Measurements from ENCODE around the gene CASP2. TPM values are rescaled to one million over a fixed set of nuclear protein-coding genes. Genes with fewer than 3 reads are reported as not detected.

CASP2 gene
- total and polyA plus RNA-seq, 7 donors, result 1.4 to 7.6 (median 4.3) TPM

- Histone ChIP-seq H3K36me3 (ENCODE audit: insufficient read depth in 1 of 2, low read depth in 1 of 2) (peaks cover 0 to 4% of the 10 kb centered on the region in 2 donors), H3K4me3 (no peak overlapping the region)
Measured at GRCh38 chr7:143356414-143357050, 68.4 kb downstream of the CASP2 start.

More at GRCh38 chr7:143356414-143357050, 68.4 kb downstream of the CASP2 start:
- WGBS, 3 donors, result 91 to 94% (median 94%) methylated on average over 13 of the region's 13 CpGs
- no peak for TF ChIP-seq CTCF (IDR thresholded peaks at IDR 0.05)
- ATAC-seq, result no peak
- intact Hi-C loops (cut with DNase I), result no loop called here
- Histone ChIP-seq H3K27me3 (ENCODE audit: insufficient read depth in 3 of 3, low read length in 2 of 3) (peaks cover 0 to 8% (median 3%) of the 10 kb centered on the region in 3 donors), H3K4me1 (no peaks in the 10 kb centered on the region), H3K27ac (no peak overlapping the region), H3K9me3 (no peaks in the 10 kb centered on the region)
- DNase-seq, result no peak

Other genes starting within 250 kb of the CASP2 start
- not detected for gene OR6V1, start 236.0 kb upstream of the CASP2 start, total RNA-seq
- not detected for gene OR6V1, start 236.0 kb upstream of the CASP2 start, polyA plus RNA-seq
- gene PIP, start 156.3 kb upstream of the CASP2 start, total RNA-seq, result not detected
- under 1 TPM in 1 of 3 donors, not detected in 2; 0.18 TPM for gene PIP, start 156.3 kb upstream of the CASP2 start, polyA plus RNA-seq
- not detected for gene TAS2R39, start 104.9 kb upstream of the CASP2 start, total RNA-seq
- under 1 TPM in 1 of 3 donors, not detected in 2; 0.10 TPM for gene TAS2R39, start 104.9 kb upstream of the CASP2 start, polyA plus RNA-seq
- gene TAS2R40, start 66.3 kb upstream of the CASP2 start, total RNA-seq, result not detected
- not detected for gene TAS2R40, start 66.3 kb upstream of the CASP2 start, polyA plus RNA-seq
- 100 to 1,000 TPM in 1 of 4 donors, 10 to 100 TPM in 3; 65.1 to 129 (median 92.6) TPM for gene GSTK1, start 24.9 kb upstream of the CASP2 start, total RNA-seq
- gene GSTK1, start 24.9 kb upstream of the CASP2 start, polyA plus RNA-seq, result 100 to 1,000 TPM in 1 of 3 donors, 10 to 100 TPM in 2; 79.8 to 109 (median 93.9) TPM
- gene TMEM139, start 3.4 kb upstream of the CASP2 start, total RNA-seq, result under 1 TPM in 1 of 4 donors, not detected in 3; 0.43 TPM
- gene TMEM139, start 3.4 kb upstream of the CASP2 start, polyA plus RNA-seq, result under 1 TPM; 0.04 to 0.42 (median 0.31) TPM
- gene CLCN1, start 27.8 kb downstream of the CASP2 start, total RNA-seq, result 10 to 100 TPM in 1 of 4 donors, 1 to 10 TPM in 3; 2.9 to 10.9 (median 6.7) TPM
- 1 to 10 TPM in 2 of 3 donors, under 1 TPM in 1; 0.73 to 5.5 (median 1.3) TPM for gene CLCN1, start 27.8 kb downstream of the CASP2 start, polyA plus RNA-seq
- 1 to 10 TPM in 1 of 4 donors, under 1 TPM in 3; 0.25 to 1.0 (median 0.61) TPM for gene FAM131B, start 74.4 kb downstream of the CASP2 start, total RNA-seq
- under 1 TPM; 0.13 to 0.27 (median 0.21) TPM for gene FAM131B, start 74.4 kb downstream of the CASP2 start, polyA plus RNA-seq
- gene ZYX, start 93.0 kb downstream of the CASP2 start, total RNA-seq, result 100 to 1,000 TPM in 2 of 4 donors, 10 to 100 TPM in 2; 60.4 to 134 (median 96.0) TPM
- 100 to 1,000 TPM in 1 of 3 donors, 10 to 100 TPM in 2; 34.4 to 215 (median 57.6) TPM for gene ZYX, start 93.0 kb downstream of the CASP2 start, polyA plus RNA-seq
- gene EPHA1, start 120.5 kb downstream of the CASP2 start, total RNA-seq, result under 1 TPM in 2 of 4 donors, not detected in 2; 0.28 to 0.38 TPM
- gene EPHA1, start 120.5 kb downstream of the CASP2 start, polyA plus RNA-seq, result under 1 TPM in 2 of 3 donors, not detected in 1; 0.07 to 0.12 TPM
- gene TAS2R60, start 155.1 kb downstream of the CASP2 start, total RNA-seq, result not detected
- not detected for gene TAS2R60, start 155.1 kb downstream of the CASP2 start, polyA plus RNA-seq
- not detected for gene TAS2R41, start 189.5 kb downstream of the CASP2 start, total RNA-seq
- not detected for gene TAS2R41, start 189.5 kb downstream of the CASP2 start, polyA plus RNA-seq

Measured in psoas muscle (tissue), 8 donors.